C4-2B (cell line): ENCODE results near the gene SPINK1.

Experiments used
- CTCF ChIP-seq: fragments of 450-650 bp; conservative IDR thresholded peaks from 2 replicates; pipeline ENCODE4 v1.5.1; 2017; ENCODE audit warnings: mild to moderate bottlenecking
- ZFX ChIP-seq: fragments of 450-650 bp; IDR thresholded peaks from 2 replicates; pipeline ENCODE4 v1.6.1; 2017

DNA sequence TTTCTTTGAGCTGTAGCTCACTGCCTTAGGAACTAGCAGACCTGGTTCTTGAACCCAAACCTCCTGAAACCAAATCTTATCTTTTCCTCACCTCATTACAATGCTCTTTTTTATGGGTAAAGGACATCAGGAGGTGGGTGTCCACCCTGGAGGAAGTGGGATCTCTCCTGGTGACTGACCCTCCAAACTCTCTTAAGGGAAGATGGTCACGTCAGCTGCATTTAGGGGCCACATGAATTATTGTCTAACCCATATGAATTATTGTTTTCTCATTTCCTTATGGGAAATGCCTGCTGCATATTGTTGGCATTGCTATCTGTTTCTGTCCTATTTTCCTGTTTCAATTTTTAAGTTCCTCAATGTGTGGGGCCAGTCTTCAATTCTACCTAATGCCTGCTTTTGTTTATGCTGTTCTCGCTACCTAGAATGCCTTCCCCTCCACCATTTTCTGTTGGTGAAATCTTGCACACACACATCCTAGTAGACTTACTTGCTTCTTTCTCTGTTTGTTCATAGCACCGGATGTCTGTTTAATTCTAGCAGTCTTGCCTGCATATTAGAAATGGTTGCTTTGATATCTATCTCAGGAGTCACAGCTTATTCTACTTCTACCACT is 22.0 kb upstream of the SPINK1 start:
- TF ChIP-seq CTCF: no peak
- TF ChIP-seq ZFX: no peak
